Measurements from ENCODE around the gene MRGPRD. TPM values are rescaled to one million over a fixed set of nuclear protein-coding genes. Genes with fewer than 3 reads are reported as not detected.

The MRGPRD gene
- total RNA-seq (ENCODE audit: low replicate concordance), result not detected in 2 replicates

DNA sequence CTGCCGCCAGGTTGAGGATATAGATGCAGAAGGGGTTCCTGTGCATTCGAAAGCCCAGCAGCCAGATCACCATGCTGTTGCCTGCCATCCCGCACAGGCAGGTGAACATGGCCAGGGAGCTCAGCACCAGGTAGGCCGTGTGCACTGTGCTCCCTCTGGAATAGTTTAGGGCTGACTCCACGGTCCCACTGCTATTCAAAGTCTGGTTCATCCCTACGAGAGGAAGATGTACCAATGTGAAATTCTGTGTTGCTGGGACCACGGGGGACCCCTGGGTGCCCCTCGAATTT is at the start of gene MRGPRD:
Gene MRGPRD (minus strand): TSS at position 211 of the 290 bp plus-strand sequence. CDS start 0 bp downstream, at position 211.

DNA sequence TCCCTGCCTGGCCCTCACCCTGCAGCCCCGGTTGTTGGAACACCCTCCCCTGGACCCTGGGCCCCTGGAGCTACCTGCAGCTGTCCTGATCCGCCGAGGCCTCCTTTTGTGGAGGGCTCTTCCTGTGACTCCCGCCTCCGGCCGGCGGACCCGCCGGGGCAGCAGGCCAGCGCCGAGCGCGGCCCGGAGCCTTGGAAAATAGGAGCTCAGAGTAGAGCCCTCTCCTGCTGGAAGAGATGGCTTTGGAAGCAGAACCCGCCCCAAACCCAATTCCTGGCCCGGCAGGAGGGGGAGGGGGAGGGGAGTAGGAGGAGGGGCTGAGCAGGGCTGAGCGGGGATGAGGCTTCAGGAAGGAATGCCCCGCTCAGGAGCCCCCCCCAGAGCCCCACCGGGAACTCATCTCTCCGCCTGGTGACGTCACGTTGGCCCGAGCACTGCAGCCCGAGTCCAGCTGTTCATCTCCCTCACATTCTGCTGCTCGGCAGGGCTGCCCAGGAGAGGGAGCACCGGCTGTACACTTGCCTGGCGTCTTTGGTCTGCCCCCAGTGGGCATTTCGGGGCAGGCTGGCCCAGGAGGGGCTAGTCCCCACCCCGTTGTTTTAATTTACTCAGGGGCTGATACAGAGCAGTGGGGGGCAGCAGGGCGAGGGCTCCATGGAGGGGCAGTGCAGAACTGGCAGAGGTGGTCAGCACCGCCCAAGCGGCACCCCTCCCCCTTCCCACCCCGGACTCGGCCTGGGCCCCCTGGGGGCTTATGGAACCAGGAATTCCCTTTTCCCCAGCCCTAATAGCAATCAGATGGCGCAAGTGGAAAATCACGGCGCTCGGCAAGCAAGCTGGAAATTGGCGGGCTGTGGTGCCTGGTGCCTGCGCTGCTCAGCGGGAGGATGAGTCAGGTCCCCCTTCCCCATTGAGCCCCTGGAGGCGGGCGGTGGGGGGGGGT is 32.5 kb upstream of the MRGPRD start, which contains the start of gene MRGPRF:
Gene MRGPRF (minus strand): TSS at position 238 of the 943 bp plus-strand sequence. CDS start 3,345 bp downstream, outside the sequence.

Other genes with a start within 250 kb of the MRGPRD start
- gene TESMIN, start 229.5 kb downstream of the MRGPRD start, total RNA-seq (ENCODE audit: low replicate concordance), result 0.08 TPM in 1 of 2 replicates, not detected in the other
- 33.8 and 35.0 TPM in 2 replicates for gene CPT1A, start 139.1 kb downstream of the MRGPRD start, total RNA-seq (ENCODE audit: low replicate concordance)
- 48.2 and 82.8 TPM in 2 replicates for gene MRPL21, start 77.2 kb downstream of the MRGPRD start, total RNA-seq (ENCODE audit: low replicate concordance)
- 6.5 and 9.9 TPM in 2 replicates for gene IGHMBP2, start 77.1 kb downstream of the MRGPRD start, total RNA-seq (ENCODE audit: low replicate concordance)
- gene MRGPRF, start 32.3 kb upstream of the MRGPRD start, total RNA-seq (ENCODE audit: low replicate concordance), result 2.1 and 23.3 TPM in 2 replicates
- gene TPCN2, start 67.9 kb upstream of the MRGPRD start, total RNA-seq (ENCODE audit: low replicate concordance), result 4.9 and 8.3 TPM in 2 replicates
- 0.08 and 0.35 TPM in 2 replicates for gene SMIM38, start 174.9 kb upstream of the MRGPRD start, total RNA-seq (ENCODE audit: low replicate concordance)

Data from smooth muscle cell of the coronary artery (primary cell).